SHP77 (cell line): Measurements from ENCODE around the gene SSX1.
"Not testable (repeated sequence)": the region's sequence is repeated elsewhere in the genome, so short reads cannot be mapped to it uniquely, and the experiment has no call there.

ENCODE experiments used
- DNase-seq, 2 experiments: peaks; one replicate each; lab custom pipeline; 2025; lab: John Stamatoyannopoulos, UW

SSX1 gene

GRCh38 chrX:48255062-48255796, at the start of gene SSX1:
Gene SSX1 (plus strand): TSS chrX:48255392. CDS start chrX:48257242, 1,850 bp downstream.
- peak; percentile 90 to 91 for DNase-seq

GRCh38 chrX:48214341-48214740, 40.9 kb upstream of the SSX1 start:
- DNase-seq = not testable (repeated sequence)

GRCh38 chrX:48224196-48224595, 31.0 kb upstream of the SSX1 start:
- not testable (repeated sequence) for DNase-seq

- DNase-seq = not testable (repeated sequence)
Measured at GRCh38 chrX:48252945-48253344, 2.2 kb upstream of the SSX1 start.

- not testable (repeated sequence) for DNase-seq
Measured at GRCh38 chrX:48274365-48274764, 19.2 kb downstream of the SSX1 start.

- DNase-seq = no peak
Measured at GRCh38 chrX:48278958-48279357, 23.8 kb downstream of the SSX1 start.

- DNase-seq = not testable (repeated sequence)
Measured at GRCh38 chrX:48280729-48281128, 25.5 kb downstream of the SSX1 start.

- DNase-seq = no peak
Measured at GRCh38 chrX:48306175-48306574, 51.0 kb downstream of the SSX1 start.

GRCh38 chrX:48313996-48314395, 58.8 kb downstream of the SSX1 start:
- not testable (repeated sequence) for DNase-seq
